ENCODE results near the gene TMC6. TPM values are rescaled to one million over a fixed set of nuclear protein-coding genes. Genes with fewer than 3 reads are reported as not detected.

The TMC6 gene
- total and polyA plus RNA-seq, 8 donors = 31.4 to 152 (median 42.8) TPM

Other genes with a start within 250 kb of the TMC6 start
- 10 to 100 TPM; 14.0 to 18.8 TPM for gene TNRC6C, start 170.1 kb downstream of the TMC6 start, total RNA-seq
- gene TNRC6C, start 170.1 kb downstream of the TMC6 start, polyA plus RNA-seq (ENCODE audit: insufficient read length in 6 of 6) = 10 to 100 TPM; 15.1 to 20.3 (median 16.6) TPM
- 10 to 100 TPM; 14.7 to 37.3 TPM for gene TMC8, start 2.0 kb upstream of the TMC6 start, total RNA-seq
- 1 to 10 TPM; 4.1 to 6.6 (median 5.4) TPM for gene TMC8, start 2.0 kb upstream of the TMC6 start, polyA plus RNA-seq (ENCODE audit: insufficient read length in 6 of 6)
- not detected for gene C17orf99, start 17.6 kb upstream of the TMC6 start, total RNA-seq
- gene C17orf99, start 17.6 kb upstream of the TMC6 start, polyA plus RNA-seq (ENCODE audit: insufficient read length in 6 of 6) = under 1 TPM; 0.07 to 0.85 (median 0.26) TPM
- 100 to 1,000 TPM; 192 to 227 TPM for gene SYNGR2, start 39.8 kb upstream of the TMC6 start, total RNA-seq
- gene SYNGR2, start 39.8 kb upstream of the TMC6 start, polyA plus RNA-seq (ENCODE audit: insufficient read length in 6 of 6) = 10 to 100 TPM; 39.0 to 55.7 (median 47.0) TPM
- 10 to 100 TPM; 24.0 to 33.0 TPM for gene TK1, start 58.3 kb upstream of the TMC6 start, total RNA-seq
- 10 to 100 TPM; 22.5 to 54.9 (median 28.2) TPM for gene TK1, start 58.3 kb upstream of the TMC6 start, polyA plus RNA-seq (ENCODE audit: insufficient read length in 6 of 6)
- gene AFMID, start 58.6 kb upstream of the TMC6 start, total RNA-seq = 10 to 100 TPM; 31.3 to 38.6 TPM
- gene AFMID, start 58.6 kb upstream of the TMC6 start, polyA plus RNA-seq (ENCODE audit: insufficient read length in 6 of 6) = 10 to 100 TPM; 49.8 to 58.9 (median 51.3) TPM
- gene BIRC5, start 85.5 kb upstream of the TMC6 start, total RNA-seq = 10 to 100 TPM in 1 of 2 donors, 1 to 10 TPM in 1; 4.8 to 12.1 TPM
- gene BIRC5, start 85.5 kb upstream of the TMC6 start, polyA plus RNA-seq (ENCODE audit: insufficient read length in 6 of 6) = 10 to 100 TPM; 18.4 to 43.4 (median 26.5) TPM
- gene TMEM235, start 102.9 kb upstream of the TMC6 start, total RNA-seq = not detected
- gene TMEM235, start 102.9 kb upstream of the TMC6 start, polyA plus RNA-seq (ENCODE audit: insufficient read length in 6 of 6) = under 1 TPM in 4 of 6 donors, not detected in 2; 0.11 to 0.35 (median 0.23) TPM
- gene SOCS3, start 231.3 kb upstream of the TMC6 start, total RNA-seq = 100 to 1,000 TPM in 1 of 2 donors, 10 to 100 TPM in 1; 60.7 to 110 TPM
- 100 to 1,000 TPM in 1 of 6 donors, 10 to 100 TPM in 4, 1 to 10 TPM in 1; 4.7 to 118 (median 24.2) TPM for gene SOCS3, start 231.3 kb upstream of the TMC6 start, polyA plus RNA-seq (ENCODE audit: insufficient read length in 6 of 6)
- 10 to 100 TPM; 63.4 to 83.6 TPM for gene PGS1, start 249.9 kb upstream of the TMC6 start, total RNA-seq
- 10 to 100 TPM; 42.9 to 62.0 (median 55.9) TPM for gene PGS1, start 249.9 kb upstream of the TMC6 start, polyA plus RNA-seq (ENCODE audit: insufficient read length in 6 of 6)

Measured in left lung (tissue), 8 donors.